Skeletal muscle tissue (tissue), 2 donors: ENCODE results near the gene ANKEF1. TPM values are rescaled to one million over a fixed set of nuclear protein-coding genes. Genes with fewer than 3 reads are reported as not detected.

ENCODE experiments used
- small RNA-seq: library from RNA; depleted of rRNA; stranded (forward); fragments of <200 nt; gene quantifications from one replicate; pipeline ENCODE3, GENCODE V24; 2014
- total RNA-seq: library from RNA; depleted of rRNA; stranded (reverse); fragments of >200 nt; gene quantifications from one replicate; pipeline ENCODE4 v1.2.3, GENCODE V29; 2014

ANKEF1 gene
- total RNA-seq, 1 donor from 2014 or later = 1.0 TPM

Small RNAs within 50 kb of the gene (small RNA-seq; reads per million reads assigned to genes)
- gene RF00017 = not detected

Other genes with a start within 250 kb of the ANKEF1 start
- gene PAK5, start 195.9 kb upstream of the ANKEF1 start, total RNA-seq = under 0.01 TPM
- gene SNAP25, start 183.8 kb downstream of the ANKEF1 start, total RNA-seq = 4.2 TPM